Small intestine (tissue), 7 donors: Measurements from ENCODE around the gene NEK8. TPM values are rescaled to one million over a fixed set of nuclear protein-coding genes. Genes with fewer than 3 reads are reported as not detected.

Experiments
- DNase-seq, 2 donors: peaks; one replicate each; pipeline versions ENCODE4 v3.0.0 to v3.0.0-alpha.2; 2013
- FAIRE-seq: peaks from 2 replicates; lab custom pipeline; 2012; peaks lifted over from hg19 to GRCh38; lab: Jason Lieb, UNC
- H3K27ac ChIP-seq, 3 donors: one replicate each; pipeline ENCODE4 v1.5.1; 2013; ENCODE audit warnings: low read length in 2 of 3, mild to moderate bottlenecking in 2 of 3, control low read depth in 1 of 3, inconsistent platforms in 1 of 3, low read depth in 1 of 3, moderate library complexity in 1 of 3
- H3K27me3 ChIP-seq, 3 donors: one replicate each; pipeline ENCODE4 v1.6.1; 2013; ENCODE audit warnings: low read length in 3 of 3, inconsistent platforms in 1 of 3; ENCODE audit not compliant: control insufficient read depth in 3 of 3, insufficient read depth in 3 of 3
- H3K36me3 ChIP-seq, 3 donors: one replicate each; pipeline ENCODE4 v1.6.1; 2013; ENCODE audit warnings: low read length in 3 of 3, inconsistent platforms in 1 of 3, low read depth in 1 of 3, mild to moderate bottlenecking in 1 of 3, moderate library complexity in 1 of 3; ENCODE audit not compliant: control insufficient read depth in 3 of 3, insufficient read depth in 2 of 3
- H3K4me1 ChIP-seq, 3 donors: one replicate each; pipeline ENCODE4 v1.6.1; 2013; ENCODE audit warnings: low read length in 2 of 3, inconsistent platforms in 1 of 3, low read depth in 1 of 3, mild to moderate bottlenecking in 1 of 3, moderate library complexity in 1 of 3; ENCODE audit not compliant: control insufficient read depth in 3 of 3, insufficient read depth in 2 of 3
- H3K4me3 ChIP-seq, 3 donors: one replicate each; pipeline ENCODE4 v1.5.1; 2013; ENCODE audit warnings: low read length in 3 of 3, control low read depth in 1 of 3, inconsistent platforms in 1 of 3, low read depth in 1 of 3, mild to moderate bottlenecking in 1 of 3, moderate library complexity in 1 of 3
- H3K9me3 ChIP-seq, 2 donors: one replicate each; pipeline ENCODE4 v1.6.1; 2013; ENCODE audit warnings: low read depth in 1 of 2, low read length in 1 of 2; ENCODE audit not compliant: control insufficient read depth in 2 of 2, insufficient read depth in 1 of 2
- WGBS, 3 donors: extraction: QIAGEN DNeasy Blood & Tissue Kit; methylation state at CpG; one replicate each; pipeline ENCODE4 v1.1.7; 2013; 5-methylcytosine and 5-hydroxymethylcytosine counted together
- polyA plus RNA-seq, 4 donors: library from polyadenylated mRNA; stranded (reverse) in 3 of 4; unstranded in 1 of 4; fragments of 200-250 nt in 3 of 4; fragments of 120-200 nt in 1 of 4; gene quantifications; one replicate each; pipeline versions ENCODE4 v1.2.1 to v1.2.3, GENCODE V29; 2013
- donor health status: healthy with polysubstance abuse.
- donor health status: control.
- donor health status: control.
- donor health status: Bipolar disorder and iron deficiency.
- donor health status: healthy.

Gene NEK8
- polyA plus RNA-seq, 4 donors: 3.5 to 5.7 (median 3.6) TPM

DNA sequence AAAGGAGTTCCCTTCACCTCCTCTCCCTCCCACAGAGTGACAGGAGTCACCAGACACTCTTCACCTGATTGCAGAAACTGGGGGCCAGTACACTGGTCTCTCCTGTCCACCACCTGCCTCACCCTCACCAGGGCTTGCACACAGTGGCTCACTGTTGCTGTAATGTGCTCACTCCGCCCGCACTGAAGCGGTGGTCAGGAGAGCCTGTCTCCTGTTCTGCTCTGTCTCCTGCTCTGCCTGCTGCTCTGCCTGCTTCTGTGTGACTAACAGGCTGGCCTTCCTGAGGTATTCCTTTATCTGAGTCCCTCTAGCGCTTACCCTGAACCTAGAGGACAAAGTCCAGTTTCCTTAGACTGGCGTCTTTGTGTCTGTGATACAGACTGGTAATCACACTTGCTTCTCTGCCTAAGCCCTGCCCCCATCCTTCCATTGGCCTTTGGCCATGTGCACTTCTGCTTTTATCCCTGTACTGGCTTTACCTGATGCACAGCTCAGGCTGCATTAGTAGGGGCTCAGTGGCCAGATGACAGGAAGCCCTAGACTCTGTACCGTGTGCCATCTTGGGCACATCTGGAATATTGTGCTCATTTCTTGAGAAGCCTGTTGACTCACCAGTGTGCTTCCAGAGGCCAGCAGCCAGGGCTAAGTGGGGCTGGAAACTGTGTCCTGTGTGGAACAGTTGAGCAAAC is 30.2 kb upstream of the NEK8 start:
- Histone ChIP-seq H3K4me3 (no peak overlapping the region), H3K9me3 (no peaks in the 10 kb centered on the region), H3K36me3 (peaks cover 34 to 95% (median 46%) of the 10 kb centered on the region in 3 donors), H3K27me3 (no peaks in the 10 kb centered on the region), H3K27ac (peak overlapping the region; percentile 84 to 87 (median 86)), H3K4me1 (peaks cover 0 to 42% (median 9%) of the 10 kb centered on the region in 3 donors)
- DNase-seq (peak; percentile 97 to 99), FAIRE-seq (no peak)
- WGBS, 3 donors: 11 to 66% (median 52%) methylated on average over 6 of the region's 6 CpGs

DNA sequence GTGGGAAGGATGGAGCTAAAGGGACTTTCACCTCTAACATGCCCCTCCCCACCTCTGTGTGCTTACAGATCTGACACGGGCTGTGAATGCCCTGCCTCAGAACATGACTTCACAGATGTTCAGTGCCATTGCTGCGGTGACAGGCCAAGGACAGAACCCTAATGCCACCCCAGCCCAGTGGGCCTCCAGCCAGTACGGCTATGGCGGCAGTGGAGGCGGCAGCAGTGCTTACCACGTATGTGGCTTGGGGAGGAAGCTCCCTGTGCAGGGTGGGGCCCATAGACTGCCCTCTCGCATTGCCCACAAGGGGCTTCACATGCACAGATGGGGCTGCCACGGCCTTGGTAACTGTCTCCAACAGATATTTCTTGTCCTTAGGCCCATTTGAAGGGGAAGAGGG is 28.3 kb upstream of the NEK8 start:
- WGBS, 3 donors: 35 to 74% (median 58%) methylated on average over 8 of the region's 8 CpGs
- peak overlapping the region in 1 of 3 donors; percentile 22 for H3K27ac ChIP-seq
- peaks cover 29 to 98% (median 43%) of the 10 kb centered on the region in 3 donors for H3K36me3 ChIP-seq
- H3K4me1 ChIP-seq: peaks cover 0 to 42% (median 9%) of the 10 kb centered on the region in 3 donors
- no peaks in the 10 kb centered on the region for H3K9me3 ChIP-seq
- H3K27me3 ChIP-seq: no peaks in the 10 kb centered on the region
- H3K4me3 ChIP-seq: no peak overlapping the region
- FAIRE-seq (no peak), DNase-seq (peak in 1 of 2 donors; percentile 72)

DNA sequence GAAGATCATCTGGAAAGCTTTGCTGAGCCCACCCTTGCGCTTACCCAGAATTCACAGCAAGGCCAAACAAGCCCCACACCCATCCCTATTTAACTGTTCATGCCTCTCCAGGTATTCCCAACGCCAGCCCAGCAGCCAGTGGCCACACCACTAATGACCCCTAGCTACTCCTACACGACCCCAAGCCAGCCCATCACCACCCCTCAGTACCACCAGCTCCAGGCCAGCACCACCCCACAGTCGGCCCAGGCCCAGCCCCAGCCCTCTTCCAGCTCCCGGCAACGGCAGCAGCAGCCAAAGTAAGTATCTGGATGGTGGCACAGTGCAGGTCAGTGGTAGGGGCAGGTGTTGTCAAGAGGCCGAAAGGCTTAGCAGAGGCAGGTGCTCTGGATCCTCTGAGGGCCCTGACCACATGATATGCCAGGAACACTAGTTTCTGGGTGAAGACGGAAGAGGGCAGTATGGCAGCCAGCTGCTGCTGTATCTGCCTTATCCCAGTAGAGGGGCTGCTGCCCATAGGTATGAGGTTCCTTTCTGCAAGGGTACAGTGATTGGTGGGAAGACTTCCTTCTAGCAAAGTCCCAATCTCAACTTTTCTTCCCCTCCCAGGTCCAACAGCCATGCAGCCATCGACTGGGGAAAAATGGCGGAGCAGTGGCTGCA is 27.6 kb upstream of the NEK8 start:
- no peak for FAIRE-seq

DNA sequence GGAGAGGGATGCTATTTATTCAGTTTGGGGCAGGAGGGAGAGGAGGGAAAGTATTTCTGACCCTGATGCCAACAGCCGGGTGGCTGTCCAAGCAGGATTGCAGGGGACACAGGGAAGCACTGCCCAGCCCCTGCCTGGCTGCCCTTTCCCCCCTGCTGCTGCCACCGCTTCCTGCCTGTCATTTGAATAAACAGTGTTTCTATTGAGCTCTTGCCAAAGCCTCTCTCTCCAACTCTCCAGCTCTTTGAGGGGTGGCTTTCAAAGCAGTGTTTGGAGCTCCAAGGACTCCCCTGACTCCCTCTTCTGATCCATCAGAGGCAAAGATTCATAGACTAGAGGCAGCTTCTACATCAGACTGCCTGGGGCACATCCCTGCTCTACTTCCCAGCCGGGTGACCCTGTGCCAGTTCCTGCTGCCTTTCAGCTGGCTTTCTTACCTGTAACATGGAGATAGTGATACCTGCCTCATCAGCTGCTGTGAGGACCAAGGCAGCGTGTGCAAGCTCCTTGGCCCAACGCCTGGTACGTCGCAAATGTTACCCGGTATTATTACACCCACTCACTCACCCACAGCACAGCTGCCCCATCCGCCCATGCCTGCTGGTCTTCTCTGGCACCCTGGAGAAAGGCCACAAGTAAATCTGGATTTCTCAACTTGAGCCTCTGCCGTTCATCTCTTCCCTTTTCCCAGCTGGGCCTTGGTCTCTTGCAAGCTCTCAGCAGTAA is 26.4 kb upstream of the NEK8 start:
- H3K9me3 ChIP-seq: no peaks in the 10 kb centered on the region
- H3K4me1 ChIP-seq: peaks cover 0 to 34% (median 9%) of the 10 kb centered on the region in 3 donors
- no peak overlapping the region for H3K4me3 ChIP-seq
- peaks cover 25 to 94% (median 38%) of the 10 kb centered on the region in 3 donors for H3K36me3 ChIP-seq
- H3K27me3 ChIP-seq: no peaks in the 10 kb centered on the region
- H3K27ac ChIP-seq: no peak overlapping the region
- no peak for DNase-seq
- 77 to 86% (median 80%) methylated on average over 10 of the region's 10 CpGs for WGBS, 3 donors
- no peak for FAIRE-seq

More for the DNA sequence above, 27.6 kb upstream of the NEK8 start:
- Histone ChIP-seq H3K4me3 (no peak overlapping the region), H3K9me3 (no peaks in the 10 kb centered on the region), H3K36me3 (peaks cover 29 to 98% (median 38%) of the 10 kb centered on the region in 3 donors), H3K27ac (no peak overlapping the region), H3K27me3 (no peaks in the 10 kb centered on the region), H3K4me1 (peaks cover 0 to 42% (median 9%) of the 10 kb centered on the region in 3 donors)
- DNase-seq: no peak
- WGBS, 3 donors: 91 to 93% (median 91%) methylated on average over 10 of the region's 10 CpGs

DNA sequence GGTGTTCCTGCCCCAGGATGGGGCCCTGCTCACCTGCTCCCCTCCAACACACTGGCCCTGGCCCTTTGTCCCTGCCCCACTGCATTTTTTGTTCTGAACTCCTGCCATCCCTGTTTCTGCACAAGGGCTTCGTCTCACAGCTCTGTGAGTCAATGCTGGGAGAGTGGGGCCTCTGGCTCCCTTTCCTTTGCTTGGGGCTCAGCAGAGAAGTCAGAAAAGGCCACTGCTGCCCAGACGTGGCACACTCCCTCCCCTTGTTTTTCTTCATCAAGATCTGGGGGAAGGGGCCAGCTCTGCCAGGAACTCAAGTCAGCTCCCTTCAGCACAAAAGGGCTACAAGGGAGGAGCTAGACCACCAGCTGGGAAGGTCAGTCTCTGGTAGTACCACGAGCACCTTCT is 25.8 kb upstream of the NEK8 start:
- no peaks in the 10 kb centered on the region for H3K9me3 ChIP-seq
- FAIRE-seq (no peak), DNase-seq (no peak)
- no peaks in the 10 kb centered on the region for H3K27me3 ChIP-seq
- WGBS, 3 donors: 79 to 87% (median 79%) methylated on average over 3 of the region's 3 CpGs
- no peak overlapping the region for H3K4me3 ChIP-seq
- no peak overlapping the region for H3K27ac ChIP-seq
- peaks cover 21 to 90% (median 34%) of the 10 kb centered on the region in 3 donors for H3K36me3 ChIP-seq
- H3K4me1 ChIP-seq: peaks cover 0 to 29% (median 9%) of the 10 kb centered on the region in 3 donors

DNA sequence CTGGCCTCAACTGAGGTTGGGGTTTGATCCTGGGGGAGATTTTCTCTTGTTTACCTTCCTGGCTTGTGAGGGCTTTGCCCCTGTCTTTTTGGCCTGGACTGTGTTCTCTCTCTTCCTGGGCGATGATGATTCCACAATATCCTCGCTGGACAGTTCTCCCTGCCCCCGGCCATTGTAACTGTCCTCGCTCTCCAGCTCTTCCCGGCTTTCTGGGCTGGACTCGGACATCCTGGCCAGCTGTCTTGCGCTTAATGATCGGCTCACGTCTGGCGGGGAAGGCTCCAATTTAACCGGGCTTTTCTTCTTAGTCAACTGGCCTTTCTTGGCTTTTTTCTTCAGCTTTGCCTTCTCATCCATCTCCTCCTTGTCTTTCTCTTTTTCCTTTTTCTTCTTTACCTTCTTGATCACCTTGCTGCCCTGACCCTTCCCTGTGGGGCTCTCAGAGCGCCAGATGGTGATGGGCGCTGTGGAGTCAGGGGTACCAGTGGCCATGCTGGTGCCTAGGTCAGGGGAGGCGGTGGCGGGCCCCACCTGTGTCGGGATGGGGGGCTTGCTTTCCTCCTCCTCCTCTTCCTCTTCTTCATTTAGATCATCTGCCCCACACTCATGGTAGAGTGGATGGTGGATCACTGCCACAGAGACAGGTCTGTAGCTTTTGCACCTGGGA is 24.9 kb upstream of the NEK8 start:
- no peaks in the 10 kb centered on the region for H3K9me3 ChIP-seq
- H3K27me3 ChIP-seq: no peaks in the 10 kb centered on the region
- FAIRE-seq (no peak), DNase-seq (no peak)
- WGBS, 3 donors: 83 to 89% (median 88%) methylated on average over 16 of the region's 16 CpGs
- no peak overlapping the region for H3K4me3 ChIP-seq
- peaks cover 0 to 21% (median 8%) of the 10 kb centered on the region in 3 donors for H3K4me1 ChIP-seq
- peaks cover 21 to 81% (median 29%) of the 10 kb centered on the region in 3 donors for H3K36me3 ChIP-seq
- no peak overlapping the region for H3K27ac ChIP-seq

DNA sequence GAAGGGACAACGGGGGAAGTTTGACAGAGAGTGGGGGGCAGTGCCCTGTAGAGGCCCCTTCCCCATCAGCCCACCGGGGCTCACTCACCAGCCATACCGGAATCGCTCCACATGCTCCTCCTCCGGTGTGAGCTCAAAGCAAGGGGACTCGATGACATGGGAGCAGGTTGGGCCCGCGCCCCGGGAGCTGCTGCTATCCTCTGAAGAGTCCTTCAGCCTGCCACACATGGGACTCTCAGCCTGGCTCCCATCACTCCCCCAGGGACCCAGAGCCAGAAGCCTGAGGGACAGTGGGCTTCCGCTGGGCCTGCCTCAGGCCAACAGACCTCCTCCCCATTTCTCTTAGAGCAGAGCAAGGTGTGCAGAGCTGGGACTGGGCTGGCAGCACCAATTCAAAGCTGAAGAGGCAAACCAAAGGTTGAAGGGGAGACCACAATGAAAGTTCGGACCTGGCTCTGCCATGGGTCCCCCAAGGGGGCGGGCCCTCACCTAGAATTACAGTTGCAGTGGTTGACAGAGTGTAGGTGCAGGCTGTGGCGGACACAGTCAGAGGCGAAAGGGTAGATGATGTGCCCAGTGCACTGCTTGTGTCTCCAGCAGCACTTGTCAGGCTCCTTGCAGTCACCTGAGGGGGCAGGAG is 24.2 kb upstream of the NEK8 start:
- WGBS, 3 donors: 94 to 97% (median 94%) methylated on average over 13 to 14 of the region's 14 CpGs
- no peak for FAIRE-seq
- Histone ChIP-seq H3K4me3 (no peak overlapping the region), H3K9me3 (no peaks in the 10 kb centered on the region), H3K36me3 (peaks cover 16 to 74% (median 22%) of the 10 kb centered on the region in 3 donors), H3K27ac (no peak overlapping the region), H3K27me3 (no peaks in the 10 kb centered on the region), H3K4me1 (peaks cover 0 to 15% (median 2%) of the 10 kb centered on the region in 3 donors)
- DNase-seq: no peak
